Aorta (tissue), 5 donors: ENCODE data around the gene DIDO1. TPM values are rescaled to one million over a fixed set of nuclear protein-coding genes. Genes with fewer than 3 reads are reported as not detected.
A peak's percentile ranks its signal among the peaks of the same experiment; 100 is the strongest.

Experiments used
- ATAC-seq: fragments of 200-7000 bp; cut with Tn5 transposase; one replicate; pipeline ENCODE4 v1.9.1; 2022; ENCODE audit warnings: moderate library complexity; ENCODE audit not compliant: low FRiP score
- DNase-seq, 2 donors: peaks; one replicate each; pipeline ENCODE4 v3.0.0-alpha.2; 2020
- H3K27ac ChIP-seq, 2 donors: one replicate each; pipeline ENCODE4 v1.5.1; 2013; ENCODE audit warnings: low read length in 2 of 2, mild to moderate bottlenecking in 2 of 2, moderate library complexity in 2 of 2, control low read depth in 1 of 2, inconsistent platforms in 1 of 2, low read depth in 1 of 2
- H3K27me3 ChIP-seq, 2 donors: one replicate each; pipeline ENCODE4 v1.6.1; 2013; ENCODE audit warnings: control low read depth in 1 of 2, low read length in 1 of 2, mild to moderate bottlenecking in 1 of 2, moderate library complexity in 1 of 2; ENCODE audit not compliant: insufficient read depth in 2 of 2, control insufficient read depth in 1 of 2
- H3K36me3 ChIP-seq, 2 donors: one replicate each; pipeline ENCODE4 v1.6.1; 2013; ENCODE audit warnings: control low read depth in 1 of 2, low read length in 1 of 2, mild to moderate bottlenecking in 1 of 2; ENCODE audit not compliant: insufficient read depth in 2 of 2, control insufficient read depth in 1 of 2
- H3K4me1 ChIP-seq, 2 donors: one replicate each; pipeline ENCODE4 v1.6.1; 2013; ENCODE audit warnings: low read length in 2 of 2, control low read depth in 1 of 2, mild to moderate bottlenecking in 1 of 2, moderate library complexity in 1 of 2; ENCODE audit not compliant: insufficient read depth in 2 of 2, control insufficient read depth in 1 of 2
- H3K4me3 ChIP-seq, 2 donors: one replicate each; pipeline ENCODE4 v1.5.1; 2013; ENCODE audit warnings: low read length in 2 of 2, control low read depth in 1 of 2, mild to moderate bottlenecking in 1 of 2
- H3K9me3 ChIP-seq: one replicate; pipeline ENCODE4 v1.6.1; 2013; ENCODE audit warnings: mild to moderate bottlenecking, low read length; ENCODE audit not compliant: control insufficient read depth
- WGBS, 2 donors: extraction: QIAGEN DNeasy Blood & Tissue Kit; methylation state at CpG; one replicate each; pipeline ENCODE4 v1.1.7; 2013; 5-methylcytosine and 5-hydroxymethylcytosine counted together
- intact Hi-C, 2 donors: fragments of 100-400 bp; cut with DNase I; formaldehyde crosslinking; loops; one replicate each; pipeline versions ENCODE4 v1.14.2 to v1.15.0; 2022
- polyA plus RNA-seq, 2 donors: library from polyadenylated mRNA; stranded (reverse); fragments of 200-250 nt; gene quantifications; one replicate each; pipeline ENCODE4 v1.2.3, GENCODE V29; 2013
- total RNA-seq, 2 donors: library from RNA; stranded (reverse); fragmentation: NEBNext Ultra II Directional; extraction: Animal tissue kit (Norgen Biotek cat#: 25700); gene quantifications; one replicate each; pipeline ENCODE4 v1.2.1, GENCODE V29; 2021
- donor health status: healthy with polysubstance abuse.
- donor health status: Bipolar disorder and iron deficiency.
- donor health status: DM: no; HTN: no; CAD: no.
- donor health status: DM: no; HTN: no; CAD: no.
- donor health status: DM: yes; HTN: yes; CAD: no.

DIDO1 gene
- total and polyA plus RNA-seq, 4 donors, result 8.1 to 64.2 (median 43.0) TPM

- H3K27me3 ChIP-seq, result no peaks in the 10 kb centered on the region
- no peak overlapping the region for H3K27ac ChIP-seq
- ATAC-seq, result no peak
- no peak overlapping the region for H3K4me3 ChIP-seq
- DNase-seq, result no peak
- H3K4me1 ChIP-seq, result no peaks in the 10 kb centered on the region
- intact Hi-C loops, result no loop called here
- peaks cover 0 to 8% of the 10 kb centered on the region in 2 donors for H3K36me3 ChIP-seq
- 38 to 42% methylated on average over 13 of the region's 13 CpGs for WGBS, 2 donors
- no peaks in the 10 kb centered on the region for H3K9me3 ChIP-seq
Observed at GRCh38 chr20:62887152-62887859, 39.0 kb downstream of the DIDO1 start.

DNA sequence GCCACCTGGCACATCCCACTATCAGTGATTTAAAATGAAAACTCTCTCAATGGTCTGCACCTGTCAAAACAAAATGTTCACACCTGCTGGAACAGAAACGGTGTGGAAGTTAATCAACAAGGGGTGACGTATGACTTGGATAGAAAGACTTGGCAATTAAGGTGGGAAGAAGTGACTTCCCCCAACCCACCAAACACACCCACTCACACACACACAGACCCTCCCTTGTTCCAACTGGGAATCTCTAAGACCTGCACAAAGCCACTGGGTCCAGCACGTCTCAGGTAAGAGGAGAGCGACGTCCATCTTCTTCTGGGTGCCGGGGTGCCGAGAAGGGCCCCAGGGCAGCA is 39.6 kb downstream of the DIDO1 start:
- Histone ChIP-seq H3K27ac (no peak overlapping the region), H3K9me3 (no peaks in the 10 kb centered on the region), H3K36me3 (peaks cover 0 to 8% of the 10 kb centered on the region in 2 donors), H3K4me1 (no peaks in the 10 kb centered on the region), H3K4me3 (no peak overlapping the region), H3K27me3 (no peaks in the 10 kb centered on the region)
- DNase-seq (no peak), ATAC-seq (no peak)
- 76% methylated on average over 7 of the region's 7 CpGs for WGBS, 2 donors
- intact Hi-C loops, result no loop called here

- WGBS, 2 donors, result 81 to 84% methylated on average over 23 of the region's 23 CpGs
- Histone ChIP-seq H3K27me3 (no peaks in the 10 kb centered on the region), H3K4me3 (no peak overlapping the region), H3K9me3 (no peaks in the 10 kb centered on the region), H3K36me3 (peaks cover 0 to 8% of the 10 kb centered on the region in 2 donors), H3K4me1 (no peaks in the 10 kb centered on the region), H3K27ac (no peak overlapping the region)
- no peak for DNase-seq
- intact Hi-C loops, result no loop called here
- no peak for ATAC-seq
Observed at GRCh38 chr20:62885896-62886708, 40.2 kb downstream of the DIDO1 start.

- H3K27me3 ChIP-seq, result no peaks in the 10 kb centered on the region
- WGBS, 2 donors, result 75 to 78% methylated on average over 20 of the region's 20 CpGs
- DNase-seq, result no peak
- H3K27ac ChIP-seq, result no peak overlapping the region
- no peaks in the 10 kb centered on the region for H3K9me3 ChIP-seq
- H3K4me3 ChIP-seq, result no peak overlapping the region
- no peaks in the 10 kb centered on the region for H3K4me1 ChIP-seq
- intact Hi-C loops, result no loop called here
- no peak for ATAC-seq
- peaks cover 0 to 6% of the 10 kb centered on the region in 2 donors for H3K36me3 ChIP-seq
Observed at GRCh38 chr20:62885046-62885895, 41.0 kb downstream of the DIDO1 start.

- DNase-seq (no peak), ATAC-seq (no peak)
- Histone ChIP-seq H3K4me1 (no peaks in the 10 kb centered on the region), H3K27ac (no peak overlapping the region), H3K27me3 (no peaks in the 10 kb centered on the region), H3K4me3 (no peak overlapping the region), H3K9me3 (no peaks in the 10 kb centered on the region), H3K36me3 (peaks cover 0 to 6% of the 10 kb centered on the region in 2 donors)
- 72 to 77% methylated on average over 8 of the region's 8 CpGs for WGBS, 2 donors
- intact Hi-C loops, result no loop called here
Observed at GRCh38 chr20:62884556-62884955, 41.7 kb downstream of the DIDO1 start.

DNA sequence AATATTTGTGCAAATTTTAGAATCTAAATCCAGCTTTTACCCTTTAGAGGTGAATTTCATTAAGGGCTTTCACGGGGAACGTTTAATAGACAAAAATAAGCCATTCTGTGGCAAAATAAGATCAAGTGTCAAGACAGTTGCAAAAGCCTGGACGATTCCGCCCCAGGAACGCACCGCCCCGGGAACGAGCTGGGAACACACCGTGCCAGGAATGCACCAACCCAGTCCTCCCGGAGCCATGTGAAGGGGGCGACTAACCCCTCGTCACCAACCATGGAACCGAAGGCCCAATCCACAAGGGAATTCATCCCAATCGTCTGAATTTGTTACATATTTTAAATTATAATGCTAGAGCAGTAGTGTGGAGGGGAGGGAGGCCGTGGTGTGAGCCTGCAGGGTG is 43.9 kb downstream of the DIDO1 start:
- no peak overlapping the region for H3K27ac ChIP-seq
- H3K9me3 ChIP-seq, result no peaks in the 10 kb centered on the region
- no peak for ATAC-seq
- H3K27me3 ChIP-seq, result no peaks in the 10 kb centered on the region
- H3K4me3 ChIP-seq, result no peak overlapping the region
- no peaks in the 10 kb centered on the region for H3K4me1 ChIP-seq
- no peaks in the 10 kb centered on the region for H3K36me3 ChIP-seq
- intact Hi-C loops, result no loop called here
- DNase-seq, result peak in 1 of 2 donors; percentile 63
- 91% methylated on average over 15 of the region's 15 CpGs for WGBS, 2 donors

GRCh38 chr20:62881662-62882395 is 44.5 kb downstream of the DIDO1 start:
- H3K4me1 ChIP-seq, result no peaks in the 10 kb centered on the region
- H3K36me3 ChIP-seq, result no peaks in the 10 kb centered on the region
- H3K27me3 ChIP-seq, result no peaks in the 10 kb centered on the region
- H3K27ac ChIP-seq, result no peak overlapping the region
- H3K9me3 ChIP-seq, result no peaks in the 10 kb centered on the region
- intact Hi-C loops, result no loop called here
- ATAC-seq (no peak), DNase-seq (peak in 1 of 2 donors; percentile 71)
- no peak overlapping the region for H3K4me3 ChIP-seq
- WGBS, 2 donors, result 94 to 95% methylated on average over 46 of the region's 46 CpGs

- Histone ChIP-seq H3K27ac (no peak overlapping the region), H3K4me3 (no peak overlapping the region), H3K9me3 (no peaks in the 10 kb centered on the region), H3K27me3 (no peaks in the 10 kb centered on the region), H3K4me1 (no peaks in the 10 kb centered on the region), H3K36me3 (no peaks in the 10 kb centered on the region)
- ATAC-seq (no peak), DNase-seq (peak in 1 of 2 donors; percentile 74)
- intact Hi-C loops, result no loop called here
- WGBS, 2 donors, result 95% methylated on average over 45 of the region's 45 CpGs
Observed at GRCh38 chr20:62880935-62881661, 45.2 kb downstream of the DIDO1 start.
